ENCODE data around the gene SPSB1. TPM values are rescaled to one million over a fixed set of nuclear protein-coding genes. Genes with fewer than 3 reads are reported as not detected.

The SPSB1 gene
- total and polyA plus RNA-seq, 2 experiments from 2014 or later = 2.4 to 6.8 TPM

GRCh38 chr1:9246215-9246614, 46.5 kb upstream of the SPSB1 start:
- peaks cover 12% of the 10 kb centered on the region for H3K4me1 ChIP-seq (ENCODE audit: insufficient read depth)
- no peak overlapping the region for H2AFZ ChIP-seq
- ATAC-seq = no peak
- no peak overlapping the region for H3K4me3 ChIP-seq
- H3K27me3 Mint-ChIP-seq (ENCODE audit: insufficient read depth, low read depth, poor library complexity) = peaks cover 14% of the 10 kb centered on the region
- H3K9me2 ChIP-seq (ENCODE audit: insufficient read depth) = no peaks in the 10 kb centered on the region
- no peaks in the 10 kb centered on the region for H3K36me3 ChIP-seq (ENCODE audit: insufficient read depth)
- no peak overlapping the region for H3K4me2 ChIP-seq
- no peak overlapping the region for H3K4me3 Mint-ChIP-seq
- H3K27ac ChIP-seq (ENCODE audit: low read depth) = no peak overlapping the region
- H3K27ac Mint-ChIP-seq = no peak overlapping the region
- no peaks in the 10 kb centered on the region for H3K79me2 ChIP-seq (replicated peaks; ENCODE audit: insufficient read depth)
- H4K20me1 ChIP-seq (replicated peaks; ENCODE audit: insufficient read depth) = no peaks in the 10 kb centered on the region
- H3K9me3 Mint-ChIP-seq = no peaks in the 10 kb centered on the region
- no peaks in the 10 kb centered on the region for H3F3A ChIP-seq (replicated peaks; ENCODE audit: low read depth)
- TF ChIP-seq ZNF331 (CRISPR knock-in tag; IDR thresholded peaks at IDR 0.05; ENCODE audit: low read depth) = no peak
- TF ChIP-seq EZH2phosphoT487 (IDR thresholded peaks at IDR 0.05; ENCODE audit: unreplicated experiment) = no peak
- no peak for TF ChIP-seq JUNB (IDR thresholded peaks at IDR 0.05; ENCODE audit: unreplicated experiment)
- TF ChIP-seq REST (IDR thresholded peaks at IDR 0.05; ENCODE audit: unreplicated experiment) = no peak
- no peaks in the 10 kb centered on the region; the same call in 2 of the 3 replicates for H3K36me3 Mint-ChIP-seq (ENCODE audit: low read depth)
- no peak for DNase-seq (ENCODE audit: low spot score)
- peaks cover 39% of the 10 kb centered on the region for H3K4me1 Mint-ChIP-seq
- no peaks in the 10 kb centered on the region for H3K27me3 ChIP-seq (ENCODE audit: insufficient read depth)

GRCh38 chr1:9246841-9247785, 45.6 kb upstream of the SPSB1 start:
- no peak overlapping the region for H3K27ac Mint-ChIP-seq
- peaks cover 42% of the 10 kb centered on the region for H3K4me1 Mint-ChIP-seq
- Histone ChIP-seq H3K4me2 (no peak overlapping the region), H3K27ac (ENCODE audit: low read depth) (no peak overlapping the region), H3K36me3 (ENCODE audit: insufficient read depth) (no peaks in the 10 kb centered on the region), H3K9me2 (ENCODE audit: insufficient read depth) (no peaks in the 10 kb centered on the region), H2AFZ (no peak overlapping the region), H3K4me1 (ENCODE audit: insufficient read depth) (peaks cover 12% of the 10 kb centered on the region), H3K4me3 (no peak overlapping the region), H3K27me3 (ENCODE audit: insufficient read depth) (no peaks in the 10 kb centered on the region), H3F3A (replicated peaks; ENCODE audit: low read depth) (no peaks in the 10 kb centered on the region), H4K20me1 (replicated peaks; ENCODE audit: insufficient read depth) (no peaks in the 10 kb centered on the region), H3K79me2 (replicated peaks; ENCODE audit: insufficient read depth) (no peaks in the 10 kb centered on the region)
- TF ChIP-seq ZNF331 (CRISPR knock-in tag; IDR thresholded peaks at IDR 0.05; ENCODE audit: low read depth) (no peak), CTCF (conservative IDR thresholded peaks at IDR 0.05; ENCODE audit: low read depth in 2 of 2) (peak; percentile 45 to 62)
- no peak overlapping the region for H3K4me3 Mint-ChIP-seq
- DNase-seq (ENCODE audit: low spot score) (peak; percentile 61), ATAC-seq (peak; percentile 18)
- H3K36me3 Mint-ChIP-seq (ENCODE audit: low read depth) = no peaks in the 10 kb centered on the region; the same call in 2 of the 3 replicates
- H3K9me3 Mint-ChIP-seq = no peaks in the 10 kb centered on the region
- peaks cover 17% of the 10 kb centered on the region for H3K27me3 Mint-ChIP-seq (ENCODE audit: insufficient read depth, low read depth, poor library complexity)

All from GM23338 (cell line).